ENCODE data around the gene PAK6. TPM values are rescaled to one million over a fixed set of nuclear protein-coding genes. Genes with fewer than 3 reads are reported as not detected.

The PAK6 gene
- total and polyA plus RNA-seq, 4 donors = 0.05 to 0.17 (median 0.10) TPM

DNA sequence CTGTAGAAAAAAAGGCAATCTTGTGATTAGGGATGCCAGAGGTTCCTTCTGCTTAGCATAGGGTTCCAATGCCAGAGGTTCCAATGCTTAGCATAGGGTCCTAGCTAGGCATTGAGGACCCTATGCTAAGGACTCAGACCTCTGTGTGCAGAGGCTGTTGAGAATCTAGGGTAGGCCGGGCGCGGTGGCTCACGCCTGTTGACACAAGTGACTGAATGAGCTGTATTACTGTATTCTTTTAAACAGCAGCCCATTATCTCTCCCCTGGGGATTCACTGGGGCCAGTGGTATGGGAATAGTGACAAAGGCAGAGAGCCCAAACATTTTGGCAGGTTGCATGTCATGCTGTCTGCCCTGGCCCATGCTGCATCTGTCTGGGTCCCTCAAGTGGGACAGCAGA is 16.2 kb downstream of the PAK6 start:
- H3K4me3 ChIP-seq (ENCODE audit: low read depth in 1 of 3, low read length in 3 of 3) = no peak overlapping the region
- H3K27ac ChIP-seq (ENCODE audit: low read depth in 1 of 2, low read length in 2 of 2) = no peak overlapping the region
- H3K27me3 ChIP-seq (ENCODE audit: control insufficient read depth in 4 of 4, insufficient read depth in 4 of 4, low read length in 3 of 4) = peaks cover 0 to 4% (median under 1%) of the 10 kb centered on the region in 4 donors
- H3K36me3 ChIP-seq (ENCODE audit: control insufficient read depth in 4 of 4, insufficient read depth in 3 of 4, low read depth in 1 of 4, low read length in 3 of 4) = no peaks in the 10 kb centered on the region
- no peak for TF ChIP-seq JUND (IDR thresholded peaks at IDR 0.05)
- no peak for TF ChIP-seq TAF1 (conservative IDR thresholded peaks at IDR 0.05)
- TF ChIP-seq, protein P1, sequence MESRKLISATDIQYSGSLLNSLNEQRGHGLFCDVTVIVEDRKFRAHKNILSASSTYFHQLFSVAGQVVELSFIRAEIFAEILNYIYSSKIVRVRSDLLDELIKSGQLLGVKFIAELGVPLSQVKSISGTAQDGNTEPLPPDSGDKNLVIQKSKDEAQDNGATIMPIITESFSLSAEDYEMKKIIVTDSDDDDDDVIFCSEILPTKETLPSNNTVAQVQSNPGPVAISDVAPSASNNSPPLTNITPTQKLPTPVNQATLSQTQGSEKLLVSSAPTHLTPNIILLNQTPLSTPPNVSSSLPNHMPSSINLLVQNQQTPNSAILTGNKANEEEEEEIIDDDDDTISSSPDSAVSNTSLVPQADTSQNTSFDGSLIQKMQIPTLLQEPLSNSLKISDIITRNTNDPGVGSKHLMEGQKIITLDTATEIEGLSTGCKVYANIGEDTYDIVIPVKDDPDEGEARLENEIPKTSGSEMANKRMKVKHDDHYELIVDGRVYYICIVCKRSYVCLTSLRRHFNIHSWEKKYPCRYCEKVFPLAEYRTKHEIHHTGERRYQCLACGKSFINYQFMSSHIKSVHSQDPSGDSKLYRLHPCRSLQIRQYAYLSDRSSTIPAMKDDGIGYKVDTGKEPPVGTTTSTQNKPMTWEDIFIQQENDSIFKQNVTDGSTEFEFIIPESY (IDR thresholded peaks at IDR 0.05) = no peak
- TF ChIP-seq RXRA (IDR thresholded peaks at IDR 0.05) = no peak
- H3K9ac ChIP-seq (ENCODE audit: low read depth in 1 of 2, low read length in 2 of 2) = no peak overlapping the region
- DNase-seq (ENCODE audit: low spot score) = no peak
- peaks cover 9 to 13% (median 11%) of the 10 kb centered on the region in 4 donors for H3K4me1 ChIP-seq (ENCODE audit: control insufficient read depth in 4 of 4, insufficient read depth in 4 of 4, low read length in 3 of 4)
- WGBS = 92% methylated on average over 4 of the region's 4 CpGs
- H3K9me3 ChIP-seq (ENCODE audit: control insufficient read depth in 4 of 4, low read length in 3 of 4) = no peaks in the 10 kb centered on the region

DNA sequence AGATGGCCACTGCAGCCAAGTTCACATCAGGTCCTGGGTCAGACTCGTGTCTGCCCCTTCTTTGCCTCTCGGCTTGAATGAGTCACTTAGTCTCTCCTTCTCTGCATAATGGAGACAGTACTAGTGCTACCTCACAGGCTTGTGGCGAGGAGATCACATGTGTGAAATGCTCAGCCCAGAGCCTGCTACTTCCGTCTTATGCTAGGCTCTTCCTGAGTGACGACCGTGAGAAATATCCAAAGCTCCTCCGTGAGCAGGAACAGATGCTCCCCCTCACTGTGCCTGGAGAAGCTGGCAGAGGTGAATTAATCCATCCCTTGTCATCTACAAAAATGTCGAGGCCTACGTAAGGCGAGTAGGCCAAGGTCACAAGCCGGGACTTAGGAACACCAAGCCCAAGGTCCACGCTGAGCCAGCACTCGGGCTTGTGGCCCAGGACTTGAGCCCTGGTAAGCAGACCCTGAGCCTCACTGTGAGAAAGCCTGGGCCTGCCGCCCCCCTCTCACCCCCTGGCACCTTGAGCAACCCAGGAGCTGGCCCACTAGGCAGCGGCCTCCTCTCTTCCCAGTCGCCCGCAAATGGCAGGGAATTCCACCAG is 17.9 kb downstream of the PAK6 start:
- Histone ChIP-seq H3K9me3 (ENCODE audit: control insufficient read depth in 4 of 4, low read length in 3 of 4) (no peaks in the 10 kb centered on the region), H3K9ac (ENCODE audit: low read depth in 1 of 2, low read length in 2 of 2) (no peak overlapping the region), H3K4me3 (ENCODE audit: low read depth in 1 of 3, low read length in 3 of 3) (no peak overlapping the region), H3K27ac (ENCODE audit: low read depth in 1 of 2, low read length in 2 of 2) (no peak overlapping the region), H3K27me3 (ENCODE audit: control insufficient read depth in 4 of 4, insufficient read depth in 4 of 4, low read length in 3 of 4) (peaks cover 0 to 4% (median under 1%) of the 10 kb centered on the region in 4 donors), H3K4me1 (ENCODE audit: control insufficient read depth in 4 of 4, insufficient read depth in 4 of 4, low read length in 3 of 4) (peaks cover 9 to 13% (median 11%) of the 10 kb centered on the region in 4 donors), H3K36me3 (ENCODE audit: control insufficient read depth in 4 of 4, insufficient read depth in 3 of 4, low read depth in 1 of 4, low read length in 3 of 4) (no peaks in the 10 kb centered on the region)
- TF ChIP-seq HNF4A (conservative IDR thresholded peaks at IDR 0.05) (no peak), RAD21 (IDR thresholded peaks at IDR 0.05) (no peak), YY1 (IDR thresholded peaks at IDR 0.05) (no peak), SP1 (IDR thresholded peaks at IDR 0.05) (no peak), NR2F2 (IDR thresholded peaks at IDR 0.05) (no peak), HNF4G (IDR thresholded peaks at IDR 0.05) (no peak), FOXA1 (IDR thresholded peaks at IDR 0.05) (no peak), FOXA2 (IDR thresholded peaks at IDR 0.05) (no peak), RXRA (IDR thresholded peaks at IDR 0.05) (no peak), JUND (IDR thresholded peaks at IDR 0.05) (no peak), GABPA (IDR thresholded peaks at IDR 0.05 in 1 of 2, conservative IDR thresholded peaks at IDR 0.05 in 1 of 2) (no peak), TAF1 (conservative IDR thresholded peaks at IDR 0.05) (no peak), EGR1 (IDR thresholded peaks at IDR 0.05; ENCODE audit: low read depth in 2 of 2) (no peak)
- TF ChIP-seq, protein P2, sequence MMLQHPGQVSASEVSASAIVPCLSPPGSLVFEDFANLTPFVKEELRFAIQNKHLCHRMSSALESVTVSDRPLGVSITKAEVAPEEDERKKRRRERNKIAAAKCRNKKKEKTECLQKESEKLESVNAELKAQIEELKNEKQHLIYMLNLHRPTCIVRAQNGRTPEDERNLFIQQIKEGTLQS (IDR thresholded peaks at IDR 0.05) = no peak
- TF ChIP-seq, protein P3, sequence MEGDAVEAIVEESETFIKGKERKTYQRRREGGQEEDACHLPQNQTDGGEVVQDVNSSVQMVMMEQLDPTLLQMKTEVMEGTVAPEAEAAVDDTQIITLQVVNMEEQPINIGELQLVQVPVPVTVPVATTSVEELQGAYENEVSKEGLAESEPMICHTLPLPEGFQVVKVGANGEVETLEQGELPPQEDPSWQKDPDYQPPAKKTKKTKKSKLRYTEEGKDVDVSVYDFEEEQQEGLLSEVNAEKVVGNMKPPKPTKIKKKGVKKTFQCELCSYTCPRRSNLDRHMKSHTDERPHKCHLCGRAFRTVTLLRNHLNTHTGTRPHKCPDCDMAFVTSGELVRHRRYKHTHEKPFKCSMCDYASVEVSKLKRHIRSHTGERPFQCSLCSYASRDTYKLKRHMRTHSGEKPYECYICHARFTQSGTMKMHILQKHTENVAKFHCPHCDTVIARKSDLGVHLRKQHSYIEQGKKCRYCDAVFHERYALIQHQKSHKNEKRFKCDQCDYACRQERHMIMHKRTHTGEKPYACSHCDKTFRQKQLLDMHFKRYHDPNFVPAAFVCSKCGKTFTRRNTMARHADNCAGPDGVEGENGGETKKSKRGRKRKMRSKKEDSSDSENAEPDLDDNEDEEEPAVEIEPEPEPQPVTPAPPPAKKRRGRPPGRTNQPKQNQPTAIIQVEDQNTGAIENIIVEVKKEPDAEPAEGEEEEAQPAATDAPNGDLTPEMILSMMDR (IDR thresholded peaks at IDR 0.05; ENCODE audit: low read depth, low read length, missing input control) = no peak
- TF ChIP-seq, protein P4, sequence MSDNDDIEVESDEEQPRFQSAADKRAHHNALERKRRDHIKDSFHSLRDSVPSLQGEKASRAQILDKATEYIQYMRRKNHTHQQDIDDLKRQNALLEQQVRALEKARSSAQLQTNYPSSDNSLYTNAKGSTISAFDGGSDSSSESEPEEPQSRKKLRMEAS (IDR thresholded peaks at IDR 0.05) = no peak
- TF ChIP-seq, protein P1 (IDR thresholded peaks at IDR 0.05) = no peak
- TF ChIP-seq, protein P5, sequence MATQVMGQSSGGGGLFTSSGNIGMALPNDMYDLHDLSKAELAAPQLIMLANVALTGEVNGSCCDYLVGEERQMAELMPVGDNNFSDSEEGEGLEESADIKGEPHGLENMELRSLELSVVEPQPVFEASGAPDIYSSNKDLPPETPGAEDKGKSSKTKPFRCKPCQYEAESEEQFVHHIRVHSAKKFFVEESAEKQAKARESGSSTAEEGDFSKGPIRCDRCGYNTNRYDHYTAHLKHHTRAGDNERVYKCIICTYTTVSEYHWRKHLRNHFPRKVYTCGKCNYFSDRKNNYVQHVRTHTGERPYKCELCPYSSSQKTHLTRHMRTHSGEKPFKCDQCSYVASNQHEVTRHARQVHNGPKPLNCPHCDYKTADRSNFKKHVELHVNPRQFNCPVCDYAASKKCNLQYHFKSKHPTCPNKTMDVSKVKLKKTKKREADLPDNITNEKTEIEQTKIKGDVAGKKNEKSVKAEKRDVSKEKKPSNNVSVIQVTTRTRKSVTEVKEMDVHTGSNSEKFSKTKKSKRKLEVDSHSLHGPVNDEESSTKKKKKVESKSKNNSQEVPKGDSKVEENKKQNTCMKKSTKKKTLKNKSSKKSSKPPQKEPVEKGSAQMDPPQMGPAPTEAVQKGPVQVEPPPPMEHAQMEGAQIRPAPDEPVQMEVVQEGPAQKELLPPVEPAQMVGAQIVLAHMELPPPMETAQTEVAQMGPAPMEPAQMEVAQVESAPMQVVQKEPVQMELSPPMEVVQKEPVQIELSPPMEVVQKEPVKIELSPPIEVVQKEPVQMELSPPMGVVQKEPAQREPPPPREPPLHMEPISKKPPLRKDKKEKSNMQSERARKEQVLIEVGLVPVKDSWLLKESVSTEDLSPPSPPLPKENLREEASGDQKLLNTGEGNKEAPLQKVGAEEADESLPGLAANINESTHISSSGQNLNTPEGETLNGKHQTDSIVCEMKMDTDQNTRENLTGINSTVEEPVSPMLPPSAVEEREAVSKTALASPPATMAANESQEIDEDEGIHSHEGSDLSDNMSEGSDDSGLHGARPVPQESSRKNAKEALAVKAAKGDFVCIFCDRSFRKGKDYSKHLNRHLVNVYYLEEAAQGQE (IDR thresholded peaks at IDR 0.05) = no peak
- 88% methylated on average over 17 of the region's 17 CpGs for WGBS
- no peak for DNase-seq (ENCODE audit: low spot score)

All from liver (tissue), 9 donors.